Left kidney (tissue), 2 donors: Measurements from ENCODE around the gene SERPINA10. TPM values are rescaled to one million over a fixed set of nuclear protein-coding genes. Genes with fewer than 3 reads are reported as not detected.
"Not testable (repeated sequence)": the region's sequence is repeated elsewhere in the genome, so short reads cannot be mapped to it uniquely, and the experiment has no call there.

Experiments
- DNase-seq: peaks from one replicate; pipeline ENCODE4 v3.0.0-alpha.2; 2013
- polyA plus RNA-seq: library from polyadenylated mRNA; unstranded; fragments of 120-200 nt; gene quantifications from one replicate; pipeline ENCODE4 v1.2.1, GENCODE V29; 2013; ENCODE audit not compliant: insufficient read length

The SERPINA10 gene
- polyA plus RNA-seq, 1 donor = 0.23 TPM

DNA sequence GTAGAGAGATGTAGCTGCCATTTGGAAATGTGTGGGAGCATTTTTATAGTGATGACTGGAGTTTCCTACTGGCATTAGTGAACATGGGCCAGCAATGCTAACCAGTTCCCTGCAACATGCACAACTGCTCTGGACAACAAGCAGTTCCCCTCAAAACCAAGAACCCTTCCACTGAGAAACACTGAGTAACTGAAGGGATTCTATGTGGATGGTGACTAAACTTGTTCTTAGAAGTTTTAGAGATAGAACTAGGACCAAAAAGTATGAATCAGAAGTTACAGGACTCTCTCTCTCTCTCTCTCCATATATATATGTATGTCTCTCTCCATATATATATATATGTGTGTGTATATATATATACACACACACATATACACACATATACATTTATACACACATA, 7.9 kb downstream of the SERPINA10 start:
- no peak for DNase-seq

- no peak for DNase-seq
These were observed 8.8 kb downstream of the SERPINA10 start for GRCh38 chr14:94284221-94284620.

DNA sequence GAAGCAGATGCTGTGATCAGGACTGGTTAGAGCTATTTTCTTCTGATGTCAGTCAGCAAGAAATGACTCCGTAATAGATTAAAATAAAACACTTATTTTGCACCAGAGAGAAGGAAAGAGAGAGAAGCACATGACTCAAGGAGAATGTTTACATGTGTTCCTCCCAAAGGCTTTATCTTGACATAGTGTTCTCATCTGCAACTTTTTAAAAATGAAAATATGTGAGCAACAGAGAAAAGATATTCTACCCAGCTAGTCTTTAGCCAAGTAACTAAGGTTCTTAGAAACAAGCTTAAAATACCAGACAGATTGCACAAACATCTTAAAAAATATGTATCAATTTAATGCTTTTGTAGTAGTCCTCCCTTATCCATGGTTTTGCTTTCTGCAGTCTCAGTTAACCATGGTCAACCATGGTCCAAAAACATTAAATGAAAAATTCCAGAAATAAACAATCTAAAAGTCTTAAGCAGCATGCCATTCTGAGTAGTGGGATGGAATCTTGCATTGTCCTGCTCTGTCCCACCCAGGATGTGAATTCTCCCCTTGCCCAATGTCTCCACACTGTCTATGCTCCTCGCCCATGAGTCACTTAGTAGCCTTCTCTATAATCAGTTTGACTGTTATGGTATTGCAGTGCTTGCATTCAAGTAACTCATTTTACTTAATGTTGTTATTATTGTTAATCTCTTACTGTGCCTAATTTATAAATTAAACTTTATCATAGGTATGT, 9.9 kb downstream of the SERPINA10 start:
- no peak for DNase-seq

DNA sequence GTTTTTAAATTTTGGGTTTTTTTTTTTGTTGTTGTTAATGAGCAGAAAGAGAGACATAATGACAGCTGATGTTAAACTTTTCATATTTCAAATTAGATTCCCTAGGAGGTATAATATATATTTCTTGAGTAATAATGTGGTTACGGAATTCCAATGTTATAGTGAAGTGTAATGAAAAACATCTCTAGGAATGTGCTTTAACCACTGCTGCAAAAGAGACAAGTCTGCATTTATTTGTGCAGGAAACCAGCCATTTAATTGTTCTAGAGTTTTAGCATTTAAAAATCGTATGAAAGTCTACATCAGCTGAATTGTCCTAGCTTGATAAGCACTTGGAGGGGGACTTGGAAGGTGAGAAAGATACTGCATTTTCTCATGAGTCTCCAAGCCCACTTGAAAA, 14.3 kb downstream of the SERPINA10 start:
- no peak for DNase-seq

- not testable (repeated sequence) for DNase-seq
These were observed 16.0 kb downstream of the SERPINA10 start for GRCh38 chr14:94276898-94277561.

DNA sequence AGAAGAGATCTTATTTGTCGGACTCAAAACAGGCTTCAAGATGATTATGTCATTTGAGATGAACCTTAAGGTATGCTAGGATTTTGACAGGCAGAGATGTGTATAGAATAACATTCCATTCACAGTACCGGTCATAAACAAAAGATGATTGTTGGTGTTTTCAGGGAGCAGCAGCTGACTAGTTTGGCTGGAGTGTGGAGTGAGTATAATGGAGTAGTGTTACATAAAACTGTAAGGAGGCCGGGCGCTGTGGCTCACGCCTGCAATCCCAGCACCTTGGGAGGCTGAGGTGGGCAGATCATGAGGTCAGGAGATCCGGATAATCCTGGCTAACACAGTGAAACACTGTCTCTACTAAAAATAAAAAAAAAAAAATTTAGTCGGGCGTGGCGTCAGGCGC, 23.9 kb downstream of the SERPINA10 start:
- DNase-seq = no peak

GRCh38 chr14:94268582-94268981, 24.5 kb downstream of the SERPINA10 start:
- DNase-seq = not testable (repeated sequence)

DNA sequence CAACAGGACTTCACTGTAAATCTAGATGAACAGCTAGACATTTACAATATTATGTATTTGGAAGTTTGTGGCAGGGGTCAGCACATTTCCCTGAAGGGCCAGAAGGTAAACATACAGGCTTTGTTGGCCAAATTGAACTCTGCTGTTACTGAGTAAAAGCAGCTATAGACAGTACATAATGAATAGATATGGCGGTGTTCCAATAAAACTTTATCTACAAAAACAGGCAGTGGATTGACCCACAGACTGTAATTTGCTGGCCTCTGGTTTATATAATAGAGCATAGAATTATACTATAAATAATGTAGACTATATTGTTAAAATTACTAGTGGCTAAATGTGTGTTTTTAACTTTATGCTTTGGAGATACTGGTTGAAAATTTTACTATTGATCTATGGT, 25.7 kb downstream of the SERPINA10 start:
- DNase-seq = no peak

DNA sequence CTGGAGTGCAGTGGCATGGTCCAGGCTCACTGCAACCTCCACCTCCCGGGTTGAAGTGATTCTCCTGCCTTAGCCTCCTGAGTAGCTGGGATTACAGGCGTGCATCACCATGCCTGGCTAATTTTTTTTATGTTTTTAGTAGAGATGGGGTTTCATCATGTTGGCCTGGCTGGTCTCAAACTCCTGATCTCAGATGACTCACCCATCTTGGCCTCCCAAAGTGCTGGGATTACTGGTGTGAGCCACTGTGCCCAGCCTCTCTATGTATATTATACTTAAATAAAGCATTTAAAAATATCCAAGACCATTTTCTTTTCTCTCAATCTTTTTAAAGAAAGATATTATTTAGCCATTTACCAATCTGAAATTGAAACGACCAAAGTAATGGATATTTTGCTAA, 28.9 kb downstream of the SERPINA10 start:
- not testable (repeated sequence) for DNase-seq

DNA sequence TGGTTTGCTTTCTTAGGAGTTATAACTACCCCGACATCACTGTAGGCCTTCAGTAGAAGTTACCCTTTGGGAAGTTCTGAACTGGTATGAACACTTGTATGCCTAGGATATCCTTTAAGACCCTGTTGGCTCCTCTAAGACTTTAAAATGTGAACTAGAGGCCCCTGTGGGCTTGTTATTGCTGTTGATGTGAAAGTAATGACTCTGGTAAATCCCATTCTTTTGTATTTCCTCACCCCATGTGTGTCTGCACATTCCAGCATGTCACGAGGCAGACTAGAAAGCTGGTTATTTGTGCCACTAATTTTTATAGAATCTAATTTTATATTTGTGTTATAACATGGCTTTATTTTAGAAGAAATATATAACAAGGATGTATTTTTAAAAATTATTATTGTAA, 48.9 kb downstream of the SERPINA10 start:
- no peak for DNase-seq

DNA sequence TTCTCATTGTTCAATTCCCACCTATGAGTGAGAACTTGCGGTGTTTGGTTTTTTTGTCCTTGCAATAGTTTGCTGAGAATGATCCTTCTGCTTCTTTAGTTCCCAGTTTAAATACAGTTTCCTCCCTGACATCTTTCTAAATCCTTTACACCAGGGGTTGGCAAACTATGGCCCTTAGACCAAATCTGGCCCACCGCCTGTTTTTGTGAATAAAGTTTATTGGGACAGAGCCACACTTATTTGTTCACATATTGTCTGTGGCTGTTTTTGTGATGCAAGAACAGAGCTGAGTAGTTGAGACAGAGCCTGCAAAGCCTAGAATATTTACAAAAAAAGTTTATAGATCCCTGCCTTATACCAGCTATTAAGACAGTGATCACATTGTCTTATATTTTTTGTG, 53.7 kb downstream of the SERPINA10 start:
- DNase-seq = no peak

- no peak for DNase-seq
These were observed 55.1 kb downstream of the SERPINA10 start for GRCh38 chr14:94237983-94238382.

DNA sequence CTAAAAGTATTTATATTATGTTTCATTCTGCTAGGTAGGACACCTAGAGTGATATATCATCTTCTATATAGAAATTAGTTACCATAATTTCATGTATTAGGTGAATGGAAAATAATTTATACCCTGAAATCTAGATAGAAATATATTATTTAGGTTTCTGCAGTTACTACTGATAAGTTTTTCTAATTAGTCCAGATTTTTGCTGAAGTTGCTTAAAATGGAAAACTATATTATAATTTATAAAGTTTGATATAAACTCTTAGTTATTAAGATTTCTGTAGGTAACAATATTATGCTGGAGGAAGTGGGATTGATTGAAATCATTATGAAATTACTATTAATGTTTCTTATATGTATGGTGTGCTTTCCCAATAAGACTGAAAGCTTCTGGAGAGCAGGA, 56.0 kb downstream of the SERPINA10 start:
- DNase-seq = no peak

Other genes starting within 250 kb of the SERPINA10 start
- gene DDX24, start 212.1 kb downstream of the SERPINA10 start, polyA plus RNA-seq = 169 TPM
- gene IFI27L1, start 212.0 kb downstream of the SERPINA10 start, polyA plus RNA-seq = 33.8 TPM
- 5.5 TPM for gene IFI27, start 182.5 kb downstream of the SERPINA10 start, polyA plus RNA-seq
- 17.3 TPM for gene IFI27L2, start 163.7 kb downstream of the SERPINA10 start, polyA plus RNA-seq
- 0.32 TPM for gene PPP4R4, start 118.9 kb downstream of the SERPINA10 start, polyA plus RNA-seq
- 7.5 TPM for gene SERPINA6, start 30.1 kb upstream of the SERPINA10 start, polyA plus RNA-seq
- not detected for gene SERPINA2, start 73.4 kb upstream of the SERPINA10 start, polyA plus RNA-seq
- 92.0 TPM for gene SERPINA1, start 95.3 kb upstream of the SERPINA10 start, polyA plus RNA-seq
- gene SERPINA11, start 159.5 kb upstream of the SERPINA10 start, polyA plus RNA-seq = not detected
- gene SERPINA9, start 182.9 kb upstream of the SERPINA10 start, polyA plus RNA-seq = not detected
- 0.91 TPM for gene SERPINA12, start 216.2 kb upstream of the SERPINA10 start, polyA plus RNA-seq